PC-9 (cell line): Measurements from ENCODE around the gene FAM47E.

Source experiments
- CTCF ChIP-seq: fragments of 200-600 bp; sonication (generic); conservative IDR thresholded peaks from 2 replicates; pipeline ENCODE4 v1.6.1; 2017; ENCODE audit warnings: mixed run types, antibody characterized with exemption, mild to moderate bottlenecking, moderate library complexity
- EZH2 ChIP-seq: fragments of 200-600 bp; sonication (generic); IDR thresholded peaks from 2 replicates; pipeline ENCODE4 v1.8.0; 2017; ENCODE audit warnings: antibody characterized with exemption, low read depth

GRCh38 chr4:76298227-76298626, 46.7 kb downstream of the FAM47E start:
- TF ChIP-seq CTCF: no peak
- TF ChIP-seq EZH2: no peak
